Astrocyte (in vitro differentiated cells and primary cell): ENCODE measurements around the gene POM121.
"Not testable (repeated sequence)": the region's sequence is repeated elsewhere in the genome, so short reads cannot be mapped to it uniquely, and the experiment has no call there.

ENCODE experiments used
- CTCF ChIP-seq: IDR thresholded peaks from 2 replicates; pipeline ENCODE4 v1.5.1; 2011; ENCODE audit warnings: low read depth, mild to moderate bottlenecking, inconsistent platforms, low read length, moderate library complexity; ENCODE audit not compliant: insufficient read depth
- EZH2 ChIP-seq: IDR thresholded peaks from 2 replicates; pipeline ENCODE4 v1.6.1; 2012; ENCODE audit warnings: mild to moderate bottlenecking, low read length, inconsistent platforms; ENCODE audit not compliant: insufficient read depth

DNA sequence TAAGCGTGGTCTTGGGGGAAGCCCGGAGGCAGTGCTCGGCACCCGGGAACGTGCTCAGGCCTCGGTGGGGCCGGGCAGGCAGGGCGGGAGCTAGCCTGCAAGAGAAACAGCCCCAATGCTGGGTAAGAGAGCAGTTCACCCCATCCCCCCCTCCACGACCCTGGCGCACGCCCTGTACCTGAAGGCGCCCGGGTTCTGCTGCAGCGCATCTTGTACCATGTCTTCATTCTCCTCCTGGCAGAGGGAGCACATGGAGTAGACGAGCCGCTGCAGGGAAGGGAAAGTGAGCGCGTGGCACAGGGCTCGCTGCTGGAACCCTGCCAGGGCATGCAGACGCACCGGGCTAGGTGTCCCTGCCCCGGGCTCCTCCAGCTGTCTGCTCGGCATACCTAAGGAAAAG is 23.8 kb downstream of the POM121 start:
- TF ChIP-seq CTCF, EZH2: not testable (repeated sequence)
